NCI-H2029 treated with DMSO at 0.1 percent for 48 hours (cell line): ENCODE measurements around the gene CERS6.

Experiments used
- DNase-seq: peaks from one replicate; lab custom pipeline; 2025; lab: John Stamatoyannopoulos, UW

Gene CERS6

DNA sequence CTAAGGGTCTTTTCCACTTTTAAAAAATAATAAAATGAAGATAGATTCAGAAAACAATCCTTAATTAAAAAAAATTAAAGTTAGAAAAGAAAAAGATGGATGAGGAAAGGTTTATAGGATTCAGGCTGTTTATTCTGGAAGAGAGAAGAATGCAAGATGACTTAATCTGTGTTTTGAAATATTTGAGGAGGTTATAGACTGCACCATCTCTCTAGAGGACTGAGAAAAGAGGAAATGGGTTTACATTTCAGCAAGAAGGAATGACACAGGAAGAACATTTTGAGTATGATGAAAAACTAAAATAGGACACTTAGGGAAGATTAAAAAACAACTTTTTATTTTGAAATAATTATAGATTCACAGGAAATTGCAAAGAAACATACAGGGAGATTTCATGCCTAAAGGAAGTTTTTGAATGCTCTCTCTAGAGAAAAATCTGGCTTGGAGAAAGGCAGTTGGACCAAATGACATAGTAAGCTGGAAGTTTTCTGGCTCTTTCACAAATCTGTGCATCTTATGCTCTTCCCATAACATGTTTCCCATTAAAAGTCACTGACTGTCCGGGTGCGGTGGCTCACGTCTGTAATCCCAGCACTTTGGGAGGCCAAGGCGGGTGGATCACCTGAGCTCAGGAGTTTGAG is 75.0 kb downstream of the CERS6 start:
- DNase-seq, result no peak

DNA sequence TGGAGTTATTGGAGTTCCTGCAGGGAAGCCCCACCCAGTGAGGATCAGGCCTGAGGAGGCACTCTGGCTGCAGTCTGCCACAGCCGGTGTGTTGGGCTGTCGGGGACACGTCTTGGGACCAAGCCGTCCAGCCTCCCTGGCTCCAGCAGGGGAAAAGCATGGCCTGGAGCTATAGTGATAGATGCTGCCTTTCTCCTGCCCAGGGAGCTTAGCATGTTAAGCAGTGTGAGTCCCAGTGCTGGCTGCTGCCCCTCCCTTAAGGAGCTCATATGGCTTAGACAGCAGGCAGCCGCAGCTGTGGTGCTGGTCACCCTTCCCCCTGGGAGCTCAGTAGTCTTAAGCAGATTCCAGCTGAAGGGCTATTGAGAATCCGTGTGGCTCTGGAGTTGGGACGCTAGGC is 78.9 kb downstream of the CERS6 start:
- no peak for DNase-seq

DNA sequence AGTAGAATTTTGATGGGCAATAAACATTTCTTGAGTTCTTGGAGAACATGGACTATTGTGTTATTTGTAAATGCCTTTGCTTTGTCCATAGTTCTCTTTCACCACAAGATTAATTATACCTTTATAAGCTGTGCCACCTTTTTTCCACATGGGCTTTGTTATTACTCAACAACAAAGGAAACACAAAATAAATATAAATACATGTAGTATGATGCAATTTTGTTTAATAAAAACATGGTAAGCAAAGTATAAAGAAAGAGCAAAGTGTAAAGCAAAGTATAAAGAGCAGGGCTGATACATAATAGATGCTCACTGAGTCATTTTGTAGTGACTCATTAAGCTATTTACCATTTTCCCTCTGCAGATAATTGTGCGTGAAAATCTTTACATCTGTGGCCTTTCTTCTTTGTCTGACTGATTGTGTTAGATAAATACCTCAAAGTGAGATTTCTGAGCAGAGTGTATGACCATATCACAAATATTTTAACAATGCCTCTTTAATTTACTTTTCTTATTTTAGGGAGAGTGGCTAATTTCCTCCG is 80.9 kb downstream of the CERS6 start:
- no peak for DNase-seq

DNA sequence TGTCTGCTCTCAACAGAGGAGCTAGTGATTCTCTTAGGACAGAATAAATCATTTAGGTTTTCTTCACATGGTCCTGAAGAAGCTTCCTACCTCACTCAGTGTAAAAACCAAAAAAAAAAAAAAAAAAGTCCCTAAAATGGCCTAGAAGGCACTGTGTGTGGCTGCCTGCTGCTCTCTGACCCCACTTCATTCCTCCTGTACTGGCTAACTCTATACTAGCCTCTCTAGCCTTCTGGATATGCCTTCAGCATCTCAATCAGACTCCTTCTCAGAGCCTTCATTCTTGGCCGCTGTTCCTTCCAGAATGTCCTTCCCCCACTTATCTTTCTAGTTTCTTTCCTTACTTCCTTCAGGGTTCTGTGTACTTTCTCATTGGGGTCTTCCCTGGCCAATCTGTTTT is 82.1 kb downstream of the CERS6 start:
- DNase-seq, result no peak

DNA sequence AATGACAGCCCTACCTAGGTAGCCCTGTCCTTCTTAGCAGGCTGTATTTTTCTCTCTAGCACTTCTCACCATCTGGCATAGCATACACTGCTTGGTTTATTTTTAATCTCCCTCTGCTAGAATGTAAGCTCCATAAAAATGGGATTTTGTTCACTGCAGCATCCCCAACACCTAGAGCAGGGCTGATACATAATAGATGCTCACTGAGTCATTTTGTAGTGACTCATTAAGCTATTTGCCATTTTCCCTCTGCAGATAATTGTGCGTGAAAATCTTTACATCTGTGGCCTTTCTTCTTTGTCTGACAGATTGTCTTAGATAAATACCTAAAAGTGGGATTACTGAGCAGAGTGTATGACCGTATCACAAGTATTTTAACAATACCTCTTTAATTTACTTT is 82.5 kb downstream of the CERS6 start:
- no peak for DNase-seq

DNA sequence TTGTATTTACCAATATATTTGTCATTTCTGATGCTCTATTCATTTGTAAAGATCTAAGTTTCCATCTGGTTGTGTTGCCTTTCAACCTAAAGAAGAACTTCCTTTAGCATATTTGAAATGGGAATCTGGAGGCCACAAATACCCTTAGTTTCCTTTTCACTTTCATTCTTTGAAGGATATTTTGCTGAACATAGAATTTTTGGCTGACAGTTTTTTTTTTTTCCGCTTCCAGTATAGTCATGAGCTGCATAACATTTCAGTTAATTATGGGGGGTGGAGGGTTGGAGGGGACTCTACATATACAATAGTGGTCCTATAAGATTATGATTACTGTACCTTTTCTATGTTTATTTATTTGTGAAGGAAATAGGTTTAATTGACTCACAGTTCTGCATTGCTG is 83.9 kb downstream of the CERS6 start:
- no peak for DNase-seq

DNA sequence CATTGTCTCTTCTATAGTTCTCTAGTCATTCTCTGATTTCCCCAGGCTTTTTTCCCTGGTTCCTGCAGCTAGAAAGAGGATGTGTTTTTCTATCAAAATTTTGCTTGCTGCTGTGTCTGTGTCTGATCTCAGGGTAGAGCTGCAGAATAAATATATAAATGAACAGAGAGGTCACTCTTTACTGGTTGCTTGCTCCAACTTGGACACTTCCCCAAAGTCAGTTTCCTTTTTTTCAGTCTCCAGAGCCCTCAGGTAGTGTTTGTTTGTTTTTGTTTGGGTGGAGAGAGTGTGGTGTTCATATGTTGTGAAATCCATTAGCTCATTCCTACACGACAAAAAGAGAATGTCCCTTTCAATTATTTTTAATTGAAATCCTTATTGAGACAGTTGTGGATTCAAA is 85.8 kb downstream of the CERS6 start:
- DNase-seq, result no peak

DNA sequence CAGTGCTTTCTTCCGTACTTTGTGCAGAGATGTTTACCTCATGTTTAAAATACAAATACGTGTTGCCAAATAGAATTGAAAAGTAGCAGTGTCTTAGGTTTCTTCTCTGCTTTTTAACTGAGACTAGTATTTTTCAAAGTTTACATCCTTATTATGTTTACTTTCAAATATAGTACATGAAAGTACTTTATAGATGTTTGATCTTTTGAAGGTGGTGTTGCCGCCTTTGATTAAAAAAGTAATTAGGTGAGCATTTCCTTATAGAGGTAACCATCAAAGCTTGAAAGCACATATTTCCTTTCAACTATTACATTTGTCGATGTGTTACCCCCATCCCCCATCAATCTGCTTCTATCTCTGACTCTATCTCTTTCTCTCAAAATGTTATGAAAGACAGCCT is 87.0 kb downstream of the CERS6 start:
- DNase-seq, result no peak

DNA sequence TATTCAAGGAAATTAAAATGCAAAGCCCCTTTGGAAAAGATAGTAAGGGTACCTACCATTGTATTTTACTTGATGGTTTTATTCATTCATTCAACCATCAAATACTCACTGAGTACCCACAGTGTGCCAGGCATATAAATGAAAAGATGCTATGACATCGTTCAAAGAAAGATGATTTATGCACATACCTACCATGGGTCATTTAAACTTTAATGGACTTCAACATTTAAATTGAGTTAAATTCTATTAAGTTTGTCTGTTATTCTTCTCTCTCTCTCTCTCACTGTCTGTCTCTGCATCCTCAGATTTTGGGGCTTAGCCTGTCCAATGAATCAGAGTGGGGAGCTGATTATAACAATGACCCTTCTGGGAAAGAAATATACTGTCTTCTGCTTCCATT is 87.9 kb downstream of the CERS6 start:
- no peak for DNase-seq

DNA sequence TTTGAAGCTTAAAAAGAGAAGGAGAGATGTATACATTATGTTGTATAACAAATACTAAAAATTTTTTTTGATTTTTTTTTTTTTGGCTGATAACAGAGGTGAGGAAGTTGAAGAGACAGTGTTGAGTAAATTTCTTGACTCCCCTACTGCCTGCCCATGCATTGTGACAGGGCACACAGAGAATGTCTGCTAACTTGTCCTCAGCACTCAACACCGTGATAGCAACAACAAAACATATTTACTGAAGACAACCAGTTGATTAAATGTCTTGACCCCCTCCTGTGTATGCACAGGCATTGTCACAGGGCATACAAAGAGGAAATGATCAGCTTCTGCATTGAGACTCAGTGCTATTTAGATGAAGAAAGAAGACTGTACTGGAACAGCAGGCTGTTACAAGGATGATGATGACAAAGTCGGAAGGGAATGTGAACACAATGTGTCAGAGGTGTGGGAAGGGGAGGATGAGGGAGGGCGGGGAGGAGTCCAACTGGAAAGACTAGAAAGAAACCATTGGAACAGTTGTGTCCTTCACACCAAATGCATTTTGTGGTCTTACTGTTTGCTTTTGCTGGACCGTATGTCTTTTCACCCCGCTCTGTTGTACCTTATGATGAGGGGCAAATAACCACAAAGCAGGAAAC is 89.5 kb downstream of the CERS6 start:
- no peak for DNase-seq

DNA sequence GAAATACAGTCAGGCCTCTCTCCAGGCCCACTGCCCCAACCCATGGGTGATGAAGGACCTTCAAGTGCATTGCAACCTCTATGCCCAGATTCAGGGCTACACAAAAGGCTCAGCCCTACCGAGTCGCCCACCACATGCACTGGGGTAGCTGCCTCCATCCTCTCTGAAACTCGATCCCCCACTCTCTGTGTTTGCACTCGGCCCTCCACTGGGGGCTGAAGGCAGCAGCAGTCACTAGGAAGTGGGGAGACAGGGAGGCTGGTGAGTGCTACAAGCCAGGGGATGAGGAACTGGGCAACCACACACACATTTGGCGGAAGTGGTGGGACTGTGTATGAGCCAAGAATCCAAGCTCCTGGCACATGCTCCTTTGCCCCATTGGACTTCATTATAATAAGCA is 94.6 kb downstream of the CERS6 start:
- DNase-seq, result no peak

DNA sequence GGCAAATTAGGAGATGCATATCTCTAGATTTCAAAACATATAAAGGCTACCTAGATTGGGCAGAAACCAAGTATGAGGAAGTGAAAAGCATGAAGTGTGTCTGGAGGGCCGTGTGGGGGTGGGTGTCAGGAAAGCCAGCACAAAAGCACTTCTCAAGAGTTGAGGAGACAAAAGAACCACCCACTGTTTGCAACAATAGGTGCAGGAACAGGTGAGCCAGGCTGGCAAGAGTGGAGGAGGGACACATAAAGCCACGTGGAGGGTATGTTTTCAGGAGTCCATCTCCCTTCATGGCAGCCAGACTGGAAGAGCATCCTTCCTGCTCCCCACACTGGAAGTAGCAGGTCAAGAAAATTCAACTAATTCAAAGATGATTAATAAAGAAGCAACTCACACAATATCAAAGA is 96.4 kb downstream of the CERS6 start:
- DNase-seq, result peak; percentile 59

DNA sequence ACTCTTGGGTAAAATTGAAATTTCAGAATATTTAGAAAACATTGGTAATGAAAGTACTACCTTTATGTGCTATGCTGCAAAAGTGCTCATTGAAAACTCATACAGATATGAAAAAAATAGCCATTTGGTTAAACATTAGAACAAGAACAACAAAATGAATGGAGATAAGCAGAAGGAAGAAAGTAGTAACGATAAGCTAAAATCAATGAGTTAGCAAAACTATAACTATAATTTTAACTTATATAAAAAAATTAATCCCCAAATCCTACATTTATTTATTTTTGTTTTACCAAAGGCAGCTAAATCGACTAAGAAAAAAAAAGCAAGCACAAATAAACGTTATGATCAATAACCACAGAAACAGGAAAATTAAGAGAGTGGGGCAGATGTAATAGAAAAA is 99.2 kb downstream of the CERS6 start:
- DNase-seq, result no peak

DNA sequence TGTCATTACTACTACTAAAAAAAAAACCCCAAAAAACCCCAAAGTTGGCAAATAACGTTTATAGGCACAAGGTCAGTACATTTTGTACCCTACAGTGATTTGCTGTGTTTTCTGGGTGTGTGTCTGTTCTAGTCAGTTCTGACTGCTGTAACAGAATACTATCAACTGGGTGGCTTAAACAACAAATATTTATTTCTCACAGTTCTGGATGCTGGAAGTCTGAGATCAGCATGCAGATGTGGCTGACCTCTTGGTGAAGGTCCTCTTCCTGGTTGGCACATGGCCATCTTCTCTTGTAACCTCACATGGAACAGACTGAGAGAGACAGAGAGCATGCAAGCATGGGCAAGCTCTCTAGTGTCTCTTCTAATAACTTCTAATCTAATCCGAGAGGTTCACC is 103.1 kb downstream of the CERS6 start:
- peak; percentile 76 for DNase-seq

DNA sequence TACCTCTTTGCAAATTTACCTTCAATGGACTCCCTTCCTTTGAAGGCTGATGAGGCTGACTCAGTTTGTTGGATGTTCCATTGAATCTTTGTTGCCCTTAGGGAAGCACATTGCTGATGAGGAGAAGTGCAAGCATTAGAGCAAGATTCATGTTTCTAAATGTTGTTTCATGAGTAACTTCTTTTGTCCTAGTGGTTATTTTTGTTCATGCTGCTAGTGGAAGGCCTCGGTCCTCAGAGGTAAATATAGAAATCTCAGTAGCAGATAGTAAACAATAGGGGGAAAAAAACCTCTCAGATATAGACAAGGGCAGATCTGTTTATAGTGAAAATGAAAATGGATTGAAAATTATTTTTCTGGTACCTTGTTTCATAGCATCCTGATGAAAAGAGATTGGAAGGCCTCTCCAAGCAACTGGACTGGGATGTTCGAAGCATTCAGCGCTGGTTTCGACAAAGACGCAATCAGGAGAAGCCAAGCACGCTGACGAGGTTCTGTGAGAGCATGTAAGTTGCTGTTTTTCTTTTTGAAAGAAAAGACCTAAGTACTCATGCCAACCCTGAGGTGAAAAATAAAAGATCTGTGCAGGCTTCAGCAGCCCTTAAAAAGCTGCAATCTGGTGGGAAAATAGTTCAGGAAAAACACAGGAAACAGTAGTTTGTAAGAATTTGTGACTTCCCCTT is 104.9 kb downstream of the CERS6 start:
- DNase-seq, result no peak

DNA sequence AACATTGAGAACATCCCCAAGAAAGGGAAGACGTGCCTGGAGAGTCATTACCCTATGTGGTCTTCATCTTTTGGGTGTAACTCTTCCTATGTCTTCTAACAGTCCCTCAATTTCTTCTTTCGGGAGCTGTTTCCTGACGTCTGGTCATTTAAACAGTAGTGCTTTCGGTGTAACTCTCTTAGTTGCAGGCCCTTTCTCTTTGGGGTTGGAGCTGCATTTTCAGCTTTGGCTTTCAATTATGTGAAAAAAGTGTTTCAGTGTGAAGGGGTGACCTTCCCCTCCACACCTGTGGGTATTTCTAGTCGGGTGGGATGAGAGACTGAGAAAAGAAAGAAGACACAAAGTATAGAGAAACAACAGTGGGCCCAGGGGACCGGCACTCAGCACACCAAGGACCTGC is 105.9 kb downstream of the CERS6 start:
- DNase-seq, result no peak

DNA sequence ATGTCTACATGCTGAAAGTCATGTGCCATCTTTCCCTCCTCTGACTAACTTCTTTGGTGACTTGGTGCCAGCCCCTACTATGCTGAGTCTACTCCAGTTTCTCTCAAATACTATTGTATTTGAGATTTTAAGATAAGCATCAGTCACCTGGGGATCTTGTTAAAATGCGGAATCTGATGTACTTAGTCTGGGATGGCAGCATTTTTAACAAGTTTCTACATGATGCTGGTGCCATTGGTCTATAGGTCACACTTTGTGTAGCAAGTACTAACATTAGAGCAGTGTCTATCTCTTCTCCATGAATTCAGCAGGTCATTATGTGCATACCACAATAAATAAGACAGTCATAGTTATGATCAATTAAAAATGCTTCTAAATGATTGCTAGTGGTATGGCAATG is 106.9 kb downstream of the CERS6 start:
- no peak for DNase-seq

DNA sequence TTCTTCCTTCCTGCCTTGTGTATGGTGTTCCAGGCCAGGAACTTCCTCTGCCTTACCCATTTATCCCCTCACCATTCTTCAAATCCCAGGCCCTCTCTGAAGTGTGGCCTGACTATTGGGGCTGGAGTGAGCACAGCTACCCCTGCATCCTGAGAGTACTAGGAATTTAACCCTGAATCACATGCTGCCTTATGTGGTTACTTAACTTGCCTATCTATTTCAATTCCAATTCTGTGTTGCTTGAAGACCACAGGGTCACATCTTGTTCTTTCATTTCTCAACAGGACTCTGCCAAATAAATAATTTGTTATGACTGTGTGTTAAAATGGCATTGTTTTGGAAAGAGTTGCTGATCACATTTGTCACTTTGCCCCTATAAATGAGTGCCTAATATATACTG is 108.6 kb downstream of the CERS6 start:
- no peak for DNase-seq

DNA sequence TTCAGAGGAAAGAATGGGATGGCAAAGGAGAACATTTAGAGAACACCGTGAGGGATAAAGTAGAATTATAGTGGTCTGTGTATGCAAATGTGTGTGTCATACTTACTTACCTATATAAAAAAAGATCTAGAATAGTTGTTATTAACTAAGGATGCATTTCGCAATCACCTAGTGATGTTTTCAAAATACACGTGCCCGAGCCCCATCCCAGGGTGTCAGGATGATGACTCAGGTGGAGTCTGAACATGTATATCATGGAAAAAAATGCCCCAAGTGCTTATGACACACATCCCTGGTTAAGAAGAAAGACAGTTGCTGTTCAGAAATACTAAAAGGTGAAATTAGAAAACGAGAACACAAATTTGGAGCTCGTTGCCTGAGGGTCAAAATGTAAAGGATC is 109.0 kb downstream of the CERS6 start:
- no peak for DNase-seq

DNA sequence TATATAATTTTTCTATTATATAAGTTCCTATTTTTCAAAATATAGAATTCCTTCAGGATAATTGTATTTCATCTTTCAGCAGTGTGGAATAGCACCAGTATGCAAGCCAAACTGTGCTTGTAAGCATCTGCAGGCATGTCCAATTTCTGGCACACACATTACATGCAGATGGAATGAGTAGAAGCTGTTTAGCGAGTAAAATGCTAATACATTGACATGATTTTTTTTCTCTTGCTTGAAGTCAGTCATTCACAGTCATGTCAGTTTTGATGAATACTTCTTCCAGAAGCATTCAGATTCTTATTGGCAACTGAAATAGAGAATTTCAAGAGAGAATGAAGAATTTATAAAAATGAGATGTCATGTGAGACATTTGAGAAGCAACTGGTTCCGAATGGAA is 109.4 kb downstream of the CERS6 start:
- no peak for DNase-seq

DNA sequence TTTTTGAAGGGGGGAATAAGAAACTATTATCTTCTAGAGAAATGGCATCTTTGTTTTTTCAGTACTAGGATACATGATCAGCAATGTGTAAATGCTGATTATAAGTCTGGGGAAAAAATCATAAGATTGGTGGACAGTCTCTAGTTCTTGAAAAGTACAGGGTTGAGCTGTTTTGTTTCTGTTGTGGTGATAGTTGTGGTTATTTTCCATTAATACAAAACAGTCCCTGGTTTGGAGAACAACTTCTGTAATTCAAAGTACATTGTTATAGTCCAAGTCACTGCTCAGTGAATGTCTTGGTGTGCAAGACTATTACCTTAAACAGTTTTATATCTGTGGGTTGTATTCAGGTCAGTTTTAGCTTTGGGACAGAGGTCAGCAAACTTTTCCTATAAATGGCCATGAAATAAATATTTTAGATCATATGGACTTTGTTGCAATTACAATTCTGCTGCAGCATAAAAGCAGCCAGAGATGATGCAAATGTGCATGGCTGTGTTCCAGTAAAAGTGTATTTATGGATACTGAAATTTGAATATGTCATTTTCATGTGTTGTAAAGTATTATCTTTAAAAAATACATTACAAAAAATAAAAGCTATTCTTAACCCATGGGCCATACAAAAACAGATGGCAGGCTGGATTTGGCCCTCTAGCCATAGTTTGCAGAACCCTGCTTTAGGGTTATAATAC is 111.0 kb downstream of the CERS6 start:
- no peak for DNase-seq

DNA sequence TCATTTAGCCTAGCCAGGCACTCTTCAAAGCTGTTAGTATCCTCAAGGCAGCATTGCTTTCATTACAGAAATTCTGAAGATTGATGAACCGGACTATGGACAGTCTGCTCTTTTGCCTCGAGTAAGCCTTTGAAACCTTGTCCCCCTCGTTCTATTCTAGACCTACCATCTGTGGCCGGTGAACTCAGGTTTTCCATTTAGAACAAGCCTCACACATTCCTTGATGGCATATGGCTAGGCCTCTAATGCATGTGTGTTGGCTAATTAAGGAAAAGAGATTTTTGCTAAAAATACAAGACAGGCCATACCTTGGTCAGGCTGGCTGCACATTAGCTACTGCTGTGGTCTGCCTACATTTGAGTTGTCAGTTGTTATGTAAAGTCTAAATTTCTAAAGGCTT is 111.8 kb downstream of the CERS6 start:
- DNase-seq, result no peak
